Skeletal muscle cell (primary cell): ENCODE measurements around the gene RCVRN.

Experiments
- DNase-seq: peaks from one replicate; pipeline ENCODE4 v3.0.0-alpha.2; 2010; ENCODE audit warnings: low read depth
- H3K4me3 ChIP-seq: 2 replicates; pipeline ENCODE4 v1.5.1; 2011; ENCODE audit warnings: low read depth, mild to moderate bottlenecking, control low read depth, low read length, moderate library complexity

The RCVRN gene

DNA sequence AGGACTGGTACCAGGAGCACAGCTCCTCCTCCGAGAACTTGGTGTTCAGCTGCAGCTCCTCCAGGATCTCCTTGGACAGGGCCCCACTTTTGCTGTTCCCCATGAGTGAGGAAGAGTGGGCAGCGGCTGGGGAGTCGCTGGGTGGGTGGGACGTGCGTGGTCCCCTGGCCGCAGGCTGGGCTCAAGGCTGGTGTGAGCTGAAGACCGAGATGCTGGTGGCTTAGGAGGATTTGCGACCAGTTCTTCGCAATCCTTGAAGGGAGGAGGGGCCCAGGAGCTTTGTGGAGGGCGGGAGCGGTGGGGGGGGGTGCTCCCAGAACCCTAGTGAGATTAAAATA lies at the start of gene RCVRN:
Gene RCVRN, minus strand, starts transcription at position 194 of the 338 bp plus-strand sequence. Its CDS starts 91 bp downstream, at position 103.
- no peak within 1 kb of the TSS for H3K4me3 ChIP-seq
- no peak for DNase-seq

DNA sequence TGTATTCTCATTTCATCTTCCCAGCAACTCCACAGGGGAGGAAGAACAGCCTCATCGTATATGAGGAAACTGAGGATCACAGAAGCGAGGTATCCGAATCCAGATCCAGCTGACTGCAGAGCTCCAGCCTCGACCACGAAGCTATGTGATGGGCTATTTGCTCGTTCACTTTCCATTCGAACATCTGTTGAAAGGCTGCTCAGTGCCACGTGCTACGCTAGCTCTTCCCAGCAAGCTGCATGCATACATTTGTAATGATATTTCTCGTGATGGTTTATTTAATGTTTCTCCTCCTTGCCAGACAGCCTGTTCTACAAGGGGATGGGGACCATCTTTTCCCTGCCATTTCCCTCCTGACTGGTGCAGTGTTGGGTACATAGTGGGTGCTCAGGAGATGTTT lies 48.4 kb upstream of the RCVRN start:
- DNase-seq, result no peak
- H3K4me3 ChIP-seq, result no peak overlapping the region

DNA sequence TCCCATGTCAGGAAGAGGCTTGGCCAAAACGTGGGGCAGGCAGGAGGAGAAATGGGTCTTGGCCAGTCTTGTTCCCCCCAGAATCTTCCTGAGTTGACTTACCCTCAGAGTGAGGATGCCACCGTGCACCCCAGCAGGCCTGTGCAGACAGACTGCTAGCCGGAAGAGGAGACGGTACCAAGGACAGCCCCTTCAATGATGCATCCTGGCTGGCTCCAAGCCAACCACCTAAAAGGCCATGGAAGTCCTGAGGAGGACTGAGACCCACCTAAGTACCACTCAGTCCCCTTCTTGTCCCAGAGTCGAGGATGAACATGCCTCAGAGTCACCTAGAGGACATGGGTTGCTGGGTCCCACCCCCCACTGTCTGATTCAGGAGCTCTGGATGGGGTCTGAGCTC lies 46.7 kb upstream of the RCVRN start:
- DNase-seq, result no peak
- no peak overlapping the region for H3K4me3 ChIP-seq

DNA sequence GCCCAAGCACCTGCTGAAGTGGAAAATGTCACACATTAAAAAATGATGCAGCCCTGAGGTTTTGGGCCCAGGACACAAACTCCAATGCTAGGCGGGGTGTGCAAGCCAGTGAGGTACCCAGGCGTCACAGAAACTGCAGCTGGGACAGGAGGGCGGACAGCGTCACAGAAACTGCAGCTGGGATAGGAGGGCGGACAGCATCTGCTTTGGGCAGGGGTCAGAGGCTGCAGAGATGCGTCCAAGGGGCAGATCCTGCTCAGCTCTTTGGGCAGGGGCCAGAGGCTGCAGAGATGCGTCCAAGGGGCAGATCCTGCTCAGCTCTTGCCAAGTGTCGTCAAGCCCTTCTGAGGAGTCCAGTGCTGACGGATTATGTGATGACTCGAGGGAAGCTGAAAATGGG lies 43.9 kb upstream of the RCVRN start:
- H3K4me3 ChIP-seq, result no peak overlapping the region
- no peak for DNase-seq

DNA sequence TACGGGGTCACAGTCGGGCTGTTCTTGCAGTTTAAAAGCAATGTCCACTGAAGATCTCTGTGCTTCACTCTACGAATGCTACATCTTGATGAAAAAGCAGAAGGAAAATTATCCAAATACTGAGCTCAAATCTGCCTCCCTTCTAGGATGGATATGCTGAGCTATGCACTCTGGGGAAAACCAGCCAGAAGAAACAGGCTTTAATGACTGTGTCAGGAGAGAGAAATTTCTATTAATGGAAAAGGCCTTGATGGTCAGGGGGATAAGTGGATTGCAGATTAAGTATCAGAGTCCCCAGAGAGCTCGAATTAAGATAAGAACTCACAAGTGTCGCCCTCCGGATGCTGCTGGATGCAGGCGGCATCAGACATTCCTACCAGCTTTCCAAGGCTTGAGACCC lies 39.6 kb upstream of the RCVRN start:
- H3K4me3 ChIP-seq, result no peak overlapping the region
- no peak for DNase-seq

DNA sequence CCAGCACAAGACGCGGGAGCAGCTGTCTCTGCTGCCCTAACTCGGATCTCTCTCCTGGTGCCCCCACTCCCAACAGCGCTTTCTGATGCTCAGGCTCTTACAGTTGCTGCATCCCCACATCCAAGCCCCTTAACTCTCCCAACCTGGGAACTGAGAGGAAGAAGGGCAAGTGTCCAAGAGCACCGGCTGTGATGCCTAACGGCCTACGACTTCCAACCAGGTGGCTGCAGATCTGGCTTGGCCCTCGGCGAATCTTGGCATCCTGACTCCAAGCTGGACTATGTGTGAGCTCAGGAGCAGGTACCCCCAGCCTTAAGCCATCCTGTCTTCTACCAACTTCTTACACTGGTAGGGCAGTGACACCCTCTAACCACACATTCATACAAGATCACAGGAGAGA lies 38.3 kb upstream of the RCVRN start:
- no peak overlapping the region for H3K4me3 ChIP-seq
- no peak for DNase-seq

DNA sequence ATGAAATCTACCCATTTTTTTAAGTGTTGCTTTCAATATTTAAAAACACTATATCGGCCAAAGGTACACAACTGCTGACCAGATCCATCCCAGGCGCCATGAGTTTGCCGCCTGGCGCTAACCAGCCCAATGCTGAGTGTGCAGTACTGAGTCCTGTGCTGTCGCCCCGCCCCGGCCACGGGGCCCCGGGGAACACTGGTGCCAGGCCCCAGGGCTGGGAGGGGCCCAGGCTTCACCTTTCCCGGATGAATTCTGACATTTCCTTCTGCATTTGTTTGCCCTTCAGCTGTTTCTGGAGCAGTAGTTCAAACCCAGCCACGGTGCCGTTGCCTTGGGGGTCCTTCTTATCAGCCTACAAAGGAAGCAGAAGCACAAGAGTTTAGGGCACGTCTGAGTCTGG lies 37.8 kb upstream of the RCVRN start:
- DNase-seq, result no peak
- H3K4me3 ChIP-seq, result no peak overlapping the region

DNA sequence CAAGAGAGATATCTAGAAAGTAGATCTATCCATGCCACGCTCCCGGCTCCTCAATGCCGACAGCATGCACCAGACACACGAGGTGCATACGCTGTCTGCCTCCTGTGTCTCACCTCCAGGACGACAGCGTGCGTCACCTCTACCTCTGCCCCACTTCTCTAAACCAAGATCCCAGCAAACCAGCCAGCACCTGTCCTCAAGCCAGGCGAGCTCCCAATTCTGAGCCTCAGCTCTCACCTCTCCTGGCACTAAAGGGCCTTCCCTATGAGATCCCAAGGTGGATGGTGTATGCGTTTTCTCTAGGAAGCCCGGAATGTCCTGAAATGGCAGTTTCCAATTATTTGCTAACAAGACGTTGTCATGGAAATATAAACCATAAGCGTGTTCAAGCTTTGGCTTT lies 36.2 kb upstream of the RCVRN start:
- no peak overlapping the region for H3K4me3 ChIP-seq
- DNase-seq, result no peak

DNA sequence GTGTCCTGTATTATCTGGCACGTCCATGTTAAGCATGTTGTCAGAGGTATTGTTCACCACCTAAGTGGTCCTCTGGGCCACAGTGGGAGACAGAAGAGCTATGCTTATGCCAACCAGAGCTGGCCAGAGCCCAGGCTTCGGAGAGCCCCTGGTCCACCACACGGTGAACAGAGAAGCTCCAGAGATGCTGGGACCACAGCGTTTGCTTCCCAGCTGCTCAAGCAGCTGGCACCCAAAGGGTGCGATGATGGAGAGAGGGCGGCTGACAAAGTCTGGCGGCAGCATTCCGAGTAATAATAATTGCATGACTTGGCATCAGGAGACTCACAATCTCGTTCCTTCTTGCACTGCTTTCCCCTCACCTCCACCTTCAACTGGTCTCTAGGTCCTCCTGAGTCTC lies 35.8 kb upstream of the RCVRN start:
- no peak overlapping the region for H3K4me3 ChIP-seq
- no peak for DNase-seq

DNA sequence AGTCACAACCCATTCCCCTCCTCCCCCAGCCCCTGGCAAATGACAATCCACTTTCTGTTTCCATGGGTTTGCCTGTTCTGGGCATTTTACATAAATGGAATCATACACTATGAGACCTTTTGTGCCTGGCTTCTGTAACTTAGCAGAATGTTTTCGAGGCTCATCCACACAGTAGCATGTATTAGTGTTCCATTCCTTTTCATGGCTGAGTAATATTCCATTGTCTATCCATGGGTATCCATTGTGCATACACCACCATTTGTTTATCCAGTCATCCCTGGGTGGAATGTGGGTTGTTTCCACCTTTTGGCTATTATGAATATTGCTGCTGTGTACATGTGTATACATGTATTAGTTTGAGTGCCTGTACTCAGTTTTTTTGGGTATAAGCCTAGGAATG lies 33.7 kb upstream of the RCVRN start:
- no peak for DNase-seq
- H3K4me3 ChIP-seq, result no peak overlapping the region

DNA sequence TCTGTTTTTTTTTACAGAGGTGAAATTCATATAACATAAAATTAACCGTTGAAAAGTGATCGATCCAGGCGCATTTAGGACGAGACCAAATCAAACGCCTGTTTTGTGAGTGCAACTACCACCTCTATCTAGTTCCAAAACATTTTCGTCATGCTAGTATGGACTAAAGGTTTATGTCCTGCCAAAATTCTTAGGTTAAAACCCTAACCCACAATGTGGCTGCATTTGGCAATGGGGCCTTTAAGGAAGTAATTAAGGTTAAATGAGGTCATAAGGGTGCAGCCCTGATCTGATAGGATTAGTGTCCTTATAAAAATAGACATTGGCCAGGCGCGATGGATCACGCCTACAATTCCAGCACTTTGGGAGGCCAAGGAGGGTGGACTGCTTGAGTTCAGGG lies 32.8 kb upstream of the RCVRN start:
- no peak for DNase-seq
- H3K4me3 ChIP-seq, result no peak overlapping the region

DNA sequence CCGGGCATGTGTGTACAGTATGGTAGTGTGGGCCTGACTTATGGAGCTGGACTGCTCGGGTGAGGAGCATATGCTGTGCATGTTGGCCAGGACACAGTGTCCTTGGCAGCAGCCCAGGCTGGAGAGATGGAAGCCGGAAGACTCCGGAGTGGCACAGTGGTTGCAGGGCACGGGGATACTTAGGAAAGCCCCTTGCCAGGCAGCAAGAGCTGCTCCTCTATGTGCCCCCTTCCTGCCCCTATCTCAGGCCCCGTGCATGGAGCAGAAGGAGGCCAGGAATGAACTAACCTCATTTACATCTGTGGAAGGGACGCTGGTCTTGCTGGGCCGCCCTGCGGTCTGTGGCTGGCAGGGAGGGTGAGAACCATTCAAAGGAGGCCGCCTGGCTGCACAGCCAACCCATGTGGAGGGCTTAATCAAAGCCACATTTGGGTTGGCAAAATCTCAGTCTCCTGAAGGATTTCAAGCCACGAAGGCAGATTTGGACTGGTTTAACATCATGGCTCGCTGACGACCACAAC lies 32.2 kb upstream of the RCVRN start:
- no peak overlapping the region for H3K4me3 ChIP-seq
- no peak for DNase-seq

DNA sequence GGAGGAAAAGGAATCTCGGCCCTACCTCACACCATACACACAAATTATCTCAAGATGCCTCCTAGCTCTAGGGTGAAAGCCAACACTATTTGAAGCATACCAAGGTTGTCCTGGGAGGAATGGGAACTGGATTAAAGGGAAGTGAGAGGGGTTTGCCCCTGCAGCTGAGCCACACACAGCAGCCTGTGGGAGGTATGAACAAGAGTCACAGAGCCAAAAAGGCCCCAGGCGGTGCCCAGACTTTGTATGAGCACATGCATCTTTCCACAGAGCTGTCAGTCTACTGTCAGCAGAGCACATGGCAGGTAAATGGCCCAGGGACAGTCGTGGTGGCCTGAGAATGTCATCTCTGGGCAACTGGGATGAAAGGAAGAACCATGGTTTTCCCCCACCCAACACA lies 31.0 kb upstream of the RCVRN start:
- DNase-seq, result no peak
- no peak overlapping the region for H3K4me3 ChIP-seq

DNA sequence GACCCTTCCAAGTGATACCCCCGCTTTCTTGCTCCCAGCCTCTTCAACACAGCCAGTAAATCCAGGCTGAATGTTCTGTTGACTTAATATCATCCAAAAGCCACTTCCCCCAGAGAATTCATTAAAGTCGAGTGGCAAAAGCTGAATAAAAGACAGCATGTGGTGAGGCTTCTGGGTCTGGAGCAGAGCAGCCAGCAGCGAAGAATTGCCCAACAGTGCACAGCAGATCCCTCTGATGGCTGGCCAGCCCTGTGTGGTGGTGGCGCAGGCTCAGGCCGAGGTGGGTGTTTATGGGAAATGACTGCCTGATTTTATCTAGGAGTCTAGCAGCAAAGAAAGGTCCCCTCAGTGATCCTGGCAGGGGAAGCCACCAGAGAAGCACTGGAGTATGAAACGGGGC lies 30.3 kb upstream of the RCVRN start:
- no peak for DNase-seq
- H3K4me3 ChIP-seq, result no peak overlapping the region

DNA sequence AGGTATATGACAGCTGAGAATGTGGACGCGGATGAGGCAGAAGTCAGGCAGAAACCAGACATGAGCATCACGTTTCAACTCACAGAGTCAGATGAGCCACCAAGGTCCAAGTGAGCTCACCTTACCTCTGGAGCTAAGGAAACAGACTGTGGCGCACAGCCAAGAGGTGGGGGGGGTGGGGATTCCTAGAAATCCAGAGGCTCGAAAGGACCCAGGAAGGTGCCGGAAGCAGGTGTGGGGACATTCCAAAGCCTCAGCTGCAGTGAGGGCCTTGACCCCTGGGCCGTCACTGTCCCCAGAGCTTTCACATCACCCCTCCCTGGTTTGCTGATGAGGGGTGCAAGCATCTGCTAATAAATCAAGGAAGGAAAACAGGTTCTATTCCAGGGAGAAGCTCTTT lies 29.3 kb upstream of the RCVRN start:
- no peak for DNase-seq

DNA sequence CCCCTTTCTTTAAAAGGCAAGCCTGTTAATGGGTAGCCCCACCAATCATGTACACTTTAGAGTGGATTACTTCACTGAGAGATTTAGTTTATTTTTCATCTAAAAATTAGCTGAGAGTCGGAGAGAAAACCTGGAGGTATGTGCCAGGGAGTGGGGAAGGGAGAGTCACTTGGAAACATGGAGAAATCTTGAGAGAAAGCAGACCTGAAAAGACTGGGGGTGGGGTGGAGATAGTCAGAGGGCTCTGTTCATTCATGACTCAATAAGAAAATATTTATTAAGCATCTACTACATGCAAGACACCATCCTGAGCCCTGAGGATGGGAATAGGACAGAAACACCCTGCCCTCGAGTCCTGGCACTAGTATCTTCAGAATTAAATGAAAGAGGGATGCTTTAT lies 27.4 kb upstream of the RCVRN start:
- DNase-seq, result no peak
- H3K4me3 ChIP-seq, result no peak overlapping the region

More for the DNA sequence above, 29.3 kb upstream of the RCVRN start:
- H3K4me3 ChIP-seq, result no peak overlapping the region

DNA sequence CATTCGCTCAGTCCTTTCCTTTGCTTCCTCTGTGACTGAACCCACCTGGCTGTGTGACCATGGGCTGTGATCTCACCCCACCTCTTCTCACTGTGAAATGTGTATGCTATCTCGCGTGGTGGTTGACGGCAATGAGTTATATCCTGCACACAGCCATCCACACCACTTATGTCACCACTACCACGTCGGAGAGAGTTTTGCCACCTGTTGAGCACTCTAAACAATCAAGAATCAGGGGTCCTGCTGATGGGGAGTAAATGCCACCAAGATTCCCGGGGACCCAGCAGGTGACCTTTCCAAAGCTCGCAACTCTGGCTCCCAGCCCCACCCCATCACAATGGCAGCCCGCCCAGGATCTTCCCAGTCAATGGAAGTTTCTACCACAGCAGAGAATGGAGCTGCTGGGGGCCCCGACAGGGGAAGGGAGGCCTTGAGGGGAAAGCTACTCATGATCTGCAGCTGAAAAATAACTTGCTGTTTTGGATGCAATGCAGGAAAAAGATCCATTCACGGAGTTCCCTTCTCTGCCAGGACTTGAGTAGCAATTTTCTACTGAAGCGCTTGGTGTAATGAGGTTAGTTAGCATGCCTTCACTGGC lies 26.2 kb upstream of the RCVRN start:
- no peak for DNase-seq

DNA sequence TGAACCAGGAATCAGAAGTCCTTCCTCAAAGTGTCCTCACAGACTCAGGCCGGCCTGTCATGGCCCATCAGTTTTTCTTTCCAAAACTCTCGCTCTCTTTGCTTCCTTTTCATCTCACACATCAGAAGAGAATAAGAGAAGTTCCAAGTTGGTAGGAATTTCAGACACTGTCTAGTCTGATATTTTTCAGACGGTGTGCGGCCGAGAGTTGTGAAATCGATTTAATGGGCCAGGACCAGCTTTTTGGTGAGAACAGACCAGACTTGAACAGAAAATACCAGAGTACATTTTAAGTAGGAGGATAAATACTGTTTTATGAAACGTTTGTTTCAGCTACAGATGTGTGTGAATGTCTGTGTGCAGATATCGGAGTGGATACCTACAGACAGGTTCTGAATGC lies 24.8 kb upstream of the RCVRN start:
- DNase-seq, result no peak
- H3K4me3 ChIP-seq, result no peak overlapping the region

More for the DNA sequence above, 26.2 kb upstream of the RCVRN start:
- H3K4me3 ChIP-seq, result no peak overlapping the region

DNA sequence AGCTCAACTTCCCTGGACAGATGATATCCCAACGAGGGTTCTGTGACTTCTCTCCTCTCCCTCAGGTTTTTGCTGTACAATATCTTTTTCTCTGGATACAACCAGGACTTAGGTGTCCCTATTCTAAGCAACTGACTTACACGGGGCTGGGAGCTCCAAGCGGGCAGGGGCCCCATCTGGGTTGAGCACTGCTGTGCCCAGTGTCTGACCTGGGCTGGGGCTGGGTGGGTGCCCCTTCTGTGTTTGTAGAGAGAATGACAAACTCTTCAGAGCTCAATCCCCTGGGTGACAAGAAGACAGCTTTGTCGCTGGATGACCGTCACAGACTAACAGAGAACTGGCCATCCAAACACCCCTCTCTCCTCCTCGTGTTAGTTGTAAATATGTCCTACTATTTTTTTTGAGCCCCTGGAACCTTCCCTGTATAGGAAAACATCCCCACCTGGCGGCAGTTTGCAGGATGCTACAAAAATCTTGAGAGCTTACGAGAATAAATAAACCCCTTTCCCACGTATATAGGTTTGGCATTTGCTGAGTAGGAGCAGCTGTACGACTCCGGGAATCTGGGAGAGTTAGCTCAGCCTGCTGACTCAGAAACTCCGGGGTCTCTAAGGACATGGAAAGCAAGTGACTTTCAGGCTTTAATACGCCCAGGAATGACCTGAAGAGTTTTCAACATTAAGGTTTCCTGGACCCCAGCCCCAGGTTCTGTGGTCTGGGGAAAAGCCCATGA lies 23.7 kb upstream of the RCVRN start:
- peak; percentile 42 for DNase-seq
- no peak overlapping the region for H3K4me3 ChIP-seq

DNA sequence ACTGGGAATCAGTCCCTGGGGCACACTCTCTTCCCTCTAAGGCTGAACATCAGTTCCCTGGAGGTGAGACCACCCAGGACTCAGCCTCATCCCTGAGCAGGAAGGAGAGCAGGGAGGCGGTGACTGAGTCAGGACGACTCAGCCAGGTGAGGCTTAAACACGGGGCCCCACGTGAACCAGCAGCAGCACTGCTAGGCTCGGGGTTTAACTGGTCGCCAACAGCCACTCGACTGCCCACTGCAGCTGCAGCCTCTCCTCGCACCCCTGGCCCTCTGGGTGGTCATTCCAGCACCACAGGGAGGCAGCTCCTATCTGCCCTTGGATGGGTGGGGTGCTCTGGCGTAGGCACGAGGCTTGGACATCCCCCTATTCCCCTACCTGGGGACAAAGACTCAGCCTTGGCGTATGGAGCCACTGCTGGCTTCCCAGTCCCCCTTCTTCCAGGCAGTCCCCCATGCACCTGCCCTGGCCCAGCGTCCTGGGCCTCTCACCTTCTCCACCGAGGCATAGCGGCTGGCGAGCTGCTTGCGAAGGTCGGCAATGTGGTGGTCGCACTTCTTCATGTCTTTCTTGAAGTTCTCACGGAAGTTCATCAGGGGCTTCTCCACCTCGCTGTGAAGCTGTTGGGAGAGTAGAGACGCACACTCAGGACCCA lies 21.2 kb upstream of the RCVRN start:
- DNase-seq, result no peak
- H3K4me3 ChIP-seq, result no peak overlapping the region

DNA sequence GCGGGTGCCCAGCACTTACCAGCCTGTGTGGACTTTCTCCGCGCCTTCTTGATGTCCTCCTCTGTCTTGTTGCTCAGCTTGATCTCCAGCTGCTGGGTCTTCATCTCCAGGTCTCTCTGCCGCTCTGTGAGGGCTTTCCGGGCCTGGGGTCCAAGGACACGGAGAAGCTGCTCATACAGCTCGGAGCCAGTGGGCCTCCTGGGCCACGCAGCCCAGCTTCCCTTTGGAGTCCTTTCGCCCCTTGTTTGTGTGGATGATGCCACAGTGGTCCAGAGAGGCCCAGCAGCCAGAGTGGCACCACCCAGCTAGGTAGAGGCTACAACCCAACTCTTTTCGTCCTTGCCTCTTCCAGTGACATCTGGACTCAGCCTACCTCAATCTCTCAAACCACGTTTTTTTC lies 20.4 kb upstream of the RCVRN start:
- no peak for DNase-seq
- H3K4me3 ChIP-seq, result no peak overlapping the region
